Gastrocnemius medialis (tissue), 4 donors: ENCODE measurements around the gene SETBP1.

Experiments
- CTCF ChIP-seq, 5 experiments: fragments of 450-650 bp in 3 of 5; fragments of 200-600 bp in 2 of 5; sonication (generic) in 2 of 5; IDR thresholded peaks in 4 of 5; conservative IDR thresholded peaks in 1 of 5; 1 replicate in 4 of 5; 2 replicates in 1 of 5; pipeline ENCODE4 v1.5.1; 2016 to 2019; ENCODE audit warnings: antibody characterized with exemption in 5 of 5, mild to moderate bottlenecking in 3 of 5, moderate library complexity in 3 of 5
- POLR2A ChIP-seq, 2 donors: fragments of 450-650 bp; IDR thresholded peaks; one replicate each; pipeline ENCODE4 v1.6.1; 2017; ENCODE audit warnings: antibody characterized with exemption in 2 of 2, mild to moderate bottlenecking in 2 of 2, moderate library complexity in 2 of 2

GRCh38 chr18:45102126-45102525 is 421.4 kb downstream of the SETBP1 start:
- TF ChIP-seq POLR2A (IDR thresholded peaks at IDR 0.05) (no peak), CTCF (IDR thresholded peaks at IDR 0.05 in 4 of 5, conservative IDR thresholded peaks at IDR 0.05 in 1 of 5) (no peak)
